WTC11 (cell line): ENCODE measurements around the gene HSP90AB1.

Experiments
- ATF3 ChIP-seq: sonication (generic); formaldehyde crosslinking; conservative IDR thresholded peaks from 2 replicates; pipeline ENCODE4 v1.8.1; 2022; ENCODE audit warnings: mild to moderate bottlenecking, missing genetic modification reagents
- CREB1 ChIP-seq: sonication (generic); formaldehyde crosslinking; IDR thresholded peaks from 2 replicates; pipeline ENCODE4 v1.8.0; 2023; ENCODE audit warnings: mild to moderate bottlenecking, missing genetic modification reagents
- CTCF ChIP-seq: fragments of 200-600 bp; IDR thresholded peaks from 2 replicates; pipeline ENCODE4 v1.8.0; 2022; ENCODE audit warnings: antibody characterized with exemption
- GABPB1 ChIP-seq: sonication (generic); formaldehyde crosslinking; IDR thresholded peaks from 2 replicates; pipeline ENCODE4 v1.8.1; 2023; ENCODE audit warnings: mild to moderate bottlenecking, missing genetic modification reagents
- HMGA2 ChIP-seq: fragments of 250-450 bp; sonication (Bioruptor Pico); IDR thresholded peaks from 2 replicates; pipeline ENCODE4 v1.4.0; 2021; ENCODE audit warnings: mild to moderate bottlenecking, moderate library complexity
- IRF1 ChIP-seq: sonication (generic); formaldehyde crosslinking; IDR thresholded peaks from 2 replicates; pipeline ENCODE4 v1.8.0; 2023; ENCODE audit warnings: missing genetic modification reagents
- NR2C2 ChIP-seq: sonication (generic); formaldehyde crosslinking; IDR thresholded peaks from 2 replicates; pipeline ENCODE4 v1.8.0; 2022; ENCODE audit warnings: mild to moderate bottlenecking, missing genetic modification reagents
- PREB ChIP-seq: sonication (generic); formaldehyde crosslinking; IDR thresholded peaks from 2 replicates; pipeline ENCODE4 v1.8.1; 2022; ENCODE audit warnings: mild to moderate bottlenecking, missing genetic modification reagents, moderate library complexity, borderline replicate concordance
- RELA ChIP-seq: sonication (generic); formaldehyde crosslinking; IDR thresholded peaks from 2 replicates; pipeline ENCODE4 v1.8.1; 2022; ENCODE audit warnings: missing genetic modification reagents, mild to moderate bottlenecking, borderline replicate concordance
- TP53 ChIP-seq: sonication (generic); formaldehyde crosslinking; IDR thresholded peaks from 2 replicates; pipeline ENCODE4 v1.8.1; 2023; ENCODE audit warnings: mild to moderate bottlenecking, missing genetic modification reagents

- TF ChIP-seq ATF3 (no peak), CTCF (no peak), HMGA2 (CRISPR knock-in tag) (no peak), RELA (CRISPR knock-in tag) (no peak), GABPB1 (CRISPR knock-in tag) (no peak), IRF1 (CRISPR knock-in tag) (no peak), TP53 (no peak), NR2C2 (CRISPR knock-in tag) (no peak), PREB (CRISPR knock-in tag) (no peak), CREB1 (CRISPR knock-in tag) (no peak)
These were observed 13.8 kb downstream of the HSP90AB1 start for GRCh38 chr6:44260451-44261297.
